ENCODE data around the gene CDK14.

GRCh38 chr7:90766814-90767564 lies 170.9 kb downstream of the CDK14 start:
- no peak for TF ChIP-seq CTCF (conservative IDR thresholded peaks at IDR 0.05 in 1 of 2, IDR thresholded peaks at IDR 0.05 in 1 of 2; ENCODE audit: low read depth in 1 of 2, low read length in 2 of 2)
- TF ChIP-seq EZH2 (IDR thresholded peaks at IDR 0.05; ENCODE audit: low read length, missing control alignments): no peak

All from fibroblast of lung (primary cell).